Femur (tissue), 1 donor: ENCODE measurements around the gene PRLR.
A peak's percentile ranks its signal among the peaks of the same experiment; 100 is the strongest.

Experiments used
- DNase-seq: peaks from one replicate; pipeline ENCODE4 v3.0.0-alpha.2; 2017

Gene PRLR

DNA sequence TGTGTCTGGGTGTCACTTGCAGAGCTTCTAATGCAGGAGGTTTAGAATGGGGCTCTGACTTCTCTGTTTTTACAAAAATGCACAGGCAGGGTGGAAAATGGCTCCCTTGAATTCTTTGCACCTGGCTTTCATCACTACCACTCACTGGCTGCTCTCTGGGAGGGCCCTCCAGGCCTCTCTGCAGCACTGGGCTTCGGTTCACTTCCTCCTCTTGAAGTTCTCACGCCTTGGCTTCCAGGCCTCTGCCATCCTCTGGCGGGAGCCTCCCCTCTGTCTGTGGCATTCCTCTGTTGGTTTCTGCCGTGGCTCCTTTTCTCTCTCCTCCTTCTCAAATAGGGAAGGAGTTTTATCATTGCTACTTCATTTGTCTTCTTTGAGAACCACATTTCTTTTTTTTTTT is 2.8 kb upstream of the PRLR start:
- DNase-seq, result no peak

- no peak for DNase-seq
These were observed 1.8 kb upstream of the PRLR start for GRCh38 chr5:35232124-35232523.

DNA sequence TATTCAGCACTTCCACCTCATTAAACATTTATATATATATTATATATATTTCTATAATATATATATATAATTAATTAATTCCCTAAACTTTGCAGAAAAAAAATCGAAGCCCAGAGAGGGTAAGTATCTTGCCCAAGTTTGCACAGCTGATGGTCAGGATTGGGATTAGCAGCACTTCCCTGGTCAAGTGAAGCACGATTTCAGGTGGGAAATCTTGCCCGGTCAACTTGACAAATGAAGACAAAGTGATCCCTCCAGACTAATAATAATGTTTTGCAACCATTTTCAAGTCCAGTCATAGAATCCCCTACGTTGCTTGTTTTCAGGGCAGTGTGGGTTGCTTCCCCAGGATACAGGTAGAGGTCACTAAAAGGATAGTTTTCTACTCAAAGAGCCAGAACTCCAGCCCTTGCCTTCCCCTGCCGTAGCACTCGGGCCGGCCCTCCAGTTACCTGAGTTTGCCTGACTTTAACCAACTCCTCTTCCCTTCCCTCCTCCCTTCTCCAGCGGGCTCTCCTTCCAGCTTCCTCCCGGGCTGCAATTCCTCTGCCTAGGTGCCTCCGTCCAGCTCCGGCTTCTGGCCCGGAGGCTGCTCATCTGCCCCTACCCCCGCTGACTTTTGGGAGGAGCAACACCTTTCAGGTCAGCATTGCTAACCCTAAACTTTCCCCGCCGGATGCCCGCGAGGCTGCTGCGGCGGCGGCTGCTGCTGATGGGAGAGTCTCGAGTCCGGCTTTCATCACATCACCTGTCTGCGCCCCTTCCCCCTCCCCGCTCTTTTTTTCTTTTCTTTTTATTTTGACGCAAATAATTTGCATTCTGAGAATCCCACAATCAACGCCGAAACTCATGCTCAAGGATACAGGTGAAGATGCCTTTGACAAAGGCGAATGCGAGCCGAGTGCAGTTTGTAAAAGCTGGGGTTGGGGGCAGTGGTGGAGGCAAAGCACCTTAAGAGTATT is 930 bp downstream of the PRLR start:
- no peak for DNase-seq

GRCh38 chr5:35228310-35228709 is 2.0 kb downstream of the PRLR start:
- DNase-seq, result no peak

DNA sequence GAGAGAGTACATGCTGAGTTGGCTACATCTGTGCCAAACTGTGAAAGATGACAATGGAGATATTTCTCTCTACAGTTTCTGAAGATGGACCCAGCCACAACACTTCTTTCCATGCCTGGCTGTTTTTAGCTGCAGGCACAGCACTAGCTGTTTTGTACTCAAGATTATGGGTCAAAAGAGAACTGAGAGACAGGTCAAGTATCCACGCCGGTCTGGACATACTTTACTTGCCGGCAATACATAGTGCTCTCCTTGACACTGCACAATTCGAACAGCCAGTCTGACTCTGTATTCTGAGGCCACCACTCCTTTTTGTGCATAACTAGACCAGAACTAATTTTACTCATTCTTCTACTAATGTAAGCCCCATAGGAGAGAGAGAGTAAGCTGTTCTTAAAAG is 2.6 kb downstream of the PRLR start:
- no peak for DNase-seq

- no peak for DNase-seq
These were observed 6.4 kb downstream of the PRLR start for GRCh38 chr5:35223787-35224395.

DNA sequence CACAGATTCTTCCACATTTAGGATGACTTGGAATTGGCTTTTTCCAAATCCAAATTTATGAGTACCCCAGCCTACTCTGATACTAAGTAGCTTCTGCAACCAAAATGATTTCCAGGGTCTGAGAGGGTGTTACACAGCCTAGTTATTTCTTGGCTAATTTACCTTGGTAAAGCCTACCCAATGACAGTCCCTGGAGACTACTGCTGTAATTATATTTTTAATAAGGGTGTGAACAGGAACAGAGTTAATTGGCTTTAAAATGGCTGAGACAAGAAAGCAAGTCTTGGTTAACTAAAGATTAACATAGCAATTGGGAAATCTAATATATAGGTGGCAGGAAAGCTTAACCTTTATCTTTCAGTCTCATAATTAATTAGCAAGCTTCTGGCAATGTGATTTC is 9.3 kb downstream of the PRLR start:
- no peak for DNase-seq

DNA sequence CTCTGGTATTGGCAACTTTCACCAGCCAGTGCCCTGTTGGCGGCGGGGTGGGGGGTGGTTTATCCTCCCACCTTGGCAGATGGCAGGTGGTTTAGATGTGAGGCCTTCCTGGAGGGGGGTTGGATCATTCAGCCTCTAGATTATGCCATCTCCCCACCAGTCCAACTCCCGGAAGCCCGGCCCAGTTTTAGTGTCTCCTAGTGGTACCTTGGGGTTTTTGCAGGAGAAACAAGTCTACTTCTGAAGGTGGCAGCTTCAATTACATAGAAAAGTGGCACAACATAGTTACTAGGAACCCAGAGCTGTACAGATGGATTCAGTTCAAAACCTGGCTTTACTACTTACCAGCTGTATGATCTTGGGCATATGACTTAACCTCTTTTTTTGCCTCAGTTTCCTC is 11.3 kb downstream of the PRLR start:
- no peak for DNase-seq

DNA sequence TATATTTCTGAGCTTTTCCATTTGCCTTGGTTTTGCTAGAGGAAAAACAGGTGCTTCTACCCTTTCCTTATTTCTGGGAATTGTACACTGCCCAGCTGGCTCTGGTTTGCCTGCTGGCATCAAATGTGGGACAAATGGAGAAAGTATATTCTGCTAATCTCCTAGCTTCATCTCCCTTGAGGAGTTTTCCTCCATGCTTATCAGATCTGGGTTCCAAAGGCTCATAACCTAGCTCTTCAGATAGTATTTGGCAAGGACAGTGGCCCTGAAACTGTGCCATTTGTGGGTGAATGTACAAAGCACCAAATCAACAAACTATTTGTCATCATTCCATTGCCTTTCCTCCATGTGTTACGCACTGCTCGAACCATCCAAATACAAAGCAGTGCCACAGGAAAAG is 16.2 kb downstream of the PRLR start:
- DNase-seq, result no peak

DNA sequence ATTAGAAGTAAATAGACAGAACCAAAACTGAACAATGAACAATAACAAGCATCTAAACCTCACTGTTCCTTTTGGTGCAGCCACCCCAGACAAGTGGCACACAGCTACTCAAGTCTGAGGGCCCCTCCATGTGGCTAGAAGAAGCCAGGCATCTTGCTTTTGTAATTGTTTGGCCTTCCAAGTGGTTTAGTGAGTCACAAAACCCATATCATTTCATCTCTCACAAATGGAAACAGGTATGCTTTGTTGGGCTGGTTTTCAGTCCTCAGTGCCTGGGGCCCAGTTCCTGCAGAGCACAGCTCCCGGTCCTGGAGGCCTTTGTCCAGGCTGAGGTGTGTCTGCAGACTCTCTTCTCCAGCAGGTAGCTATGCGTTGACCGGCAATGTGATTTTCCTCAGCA is 16.7 kb downstream of the PRLR start:
- no peak for DNase-seq

DNA sequence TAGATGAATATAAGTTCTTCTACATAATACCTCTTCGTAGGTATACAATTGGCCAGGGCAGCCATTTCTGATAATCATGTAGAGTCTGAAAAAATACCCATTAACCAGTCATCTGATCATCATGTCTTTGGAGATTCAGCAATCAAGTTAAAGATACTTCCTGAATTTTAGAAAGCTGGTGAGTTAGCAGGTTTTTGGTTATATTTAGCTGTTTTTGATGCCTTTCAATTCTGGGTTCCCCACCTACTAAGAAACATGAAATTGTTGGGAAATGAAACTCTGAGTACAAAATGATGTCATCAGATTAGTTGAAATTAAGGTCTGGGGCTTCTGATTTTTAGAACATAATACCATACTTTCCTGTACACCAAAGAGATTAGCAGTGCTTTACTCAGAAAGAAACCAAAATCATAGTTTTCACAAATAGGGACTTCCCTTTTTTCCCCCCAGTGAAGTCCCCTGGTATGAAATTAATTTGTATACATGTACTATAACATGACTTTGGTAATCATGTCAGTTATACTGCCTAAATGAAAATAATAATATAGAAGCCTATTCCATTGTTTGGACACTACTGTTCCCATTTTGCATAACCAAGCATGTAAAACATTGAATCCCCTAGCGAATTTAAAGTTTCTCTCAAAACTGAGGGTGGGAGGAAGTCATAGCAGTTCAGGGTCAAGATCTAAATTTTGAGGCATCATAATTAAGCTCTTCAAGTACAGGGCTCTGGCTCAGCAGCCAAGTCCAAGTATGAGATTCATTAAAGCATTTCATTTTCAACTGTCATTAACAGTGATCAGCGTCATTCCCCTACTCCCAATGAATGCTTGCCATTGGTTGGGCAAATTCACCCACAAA is 17.9 kb downstream of the PRLR start:
- no peak for DNase-seq

GRCh38 chr5:35209862-35210261 is 20.4 kb downstream of the PRLR start:
- no peak for DNase-seq

- DNase-seq, result no peak
These were observed 24.7 kb downstream of the PRLR start for GRCh38 chr5:35205606-35206005.

DNA sequence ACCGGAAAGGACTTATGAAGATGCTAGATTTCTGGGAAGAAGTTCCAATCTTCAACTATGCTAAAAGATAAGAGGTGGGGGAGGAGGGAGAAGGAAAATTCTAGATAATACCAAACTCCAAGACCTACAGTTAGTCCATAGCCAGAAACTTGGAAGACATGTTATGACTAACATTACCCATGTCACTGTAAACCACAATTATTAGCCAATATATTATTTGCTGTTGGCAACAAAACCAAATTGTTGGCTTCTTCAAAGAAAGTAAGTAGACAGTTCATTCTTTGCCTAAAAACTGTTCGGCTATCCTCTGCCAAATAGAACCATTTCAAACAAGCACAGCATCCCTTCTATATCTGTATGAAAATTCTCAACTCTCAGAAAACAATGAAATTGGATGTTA is 25.1 kb downstream of the PRLR start:
- no peak for DNase-seq

GRCh38 chr5:35203403-35203802 is 26.9 kb downstream of the PRLR start:
- DNase-seq, result no peak

DNA sequence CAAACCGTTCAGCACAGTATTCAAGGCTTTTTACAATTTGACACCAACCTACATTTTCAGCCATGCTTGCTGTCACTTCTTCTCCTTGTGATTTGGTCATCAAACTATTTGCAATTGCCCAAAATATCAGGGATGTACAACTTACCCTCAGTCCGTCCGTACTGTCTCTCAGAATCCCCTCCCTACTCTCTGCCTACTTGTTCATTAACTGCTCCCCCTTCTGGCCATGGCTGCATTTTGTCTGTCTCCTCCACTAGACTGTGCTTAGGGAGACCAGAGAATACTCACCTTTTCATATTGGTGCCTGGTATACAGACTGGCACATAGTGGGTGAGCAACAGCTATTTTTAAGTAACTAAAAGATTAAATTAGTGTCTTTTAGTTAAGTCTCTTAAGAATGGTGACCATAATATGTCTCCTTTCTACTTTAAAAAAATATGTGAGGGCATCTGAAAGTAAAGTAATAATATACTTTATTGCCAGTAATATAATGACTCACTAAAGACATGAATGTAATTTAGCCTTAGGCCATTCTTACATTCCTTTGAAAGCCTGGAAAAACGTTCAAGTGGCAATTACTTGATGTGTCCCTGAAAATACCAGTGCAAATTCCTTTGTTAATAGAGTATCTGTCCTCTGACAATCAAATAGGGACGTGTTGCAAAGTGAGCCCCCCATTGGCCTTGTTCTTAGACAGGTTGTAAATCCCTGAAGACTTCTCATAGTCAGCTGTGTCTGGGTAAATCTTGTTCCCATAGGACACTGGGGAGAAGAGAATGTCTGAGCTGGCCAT is 27.8 kb downstream of the PRLR start:
- peak; percentile 34 for DNase-seq

- no peak for DNase-seq
These were observed 29.0 kb downstream of the PRLR start for GRCh38 chr5:35201291-35201690.

DNA sequence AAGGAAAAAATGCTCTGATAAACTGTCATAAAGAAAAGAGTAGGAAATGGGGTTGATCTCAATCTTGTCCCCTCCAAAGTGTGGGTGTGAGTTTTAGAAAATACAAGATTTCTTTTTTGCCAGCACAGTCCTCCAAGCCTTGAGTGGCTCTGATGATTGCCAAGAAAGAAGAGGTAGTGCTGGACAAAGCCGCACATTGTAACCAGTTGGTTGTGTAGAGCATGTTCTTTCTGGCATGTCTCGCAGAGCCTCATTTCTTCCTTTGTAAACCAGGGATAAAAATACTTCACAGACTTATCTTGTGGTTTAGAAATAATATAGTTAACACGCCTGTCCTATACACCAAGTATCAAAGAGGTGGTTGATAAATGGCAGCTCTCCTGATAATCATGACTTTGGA is 30.4 kb downstream of the PRLR start:
- no peak for DNase-seq

- DNase-seq, result peak; percentile 35
These were observed 31.6 kb downstream of the PRLR start for GRCh38 chr5:35198686-35199085.

GRCh38 chr5:35198075-35198474 is 32.2 kb downstream of the PRLR start:
- peak; percentile 64 for DNase-seq

DNA sequence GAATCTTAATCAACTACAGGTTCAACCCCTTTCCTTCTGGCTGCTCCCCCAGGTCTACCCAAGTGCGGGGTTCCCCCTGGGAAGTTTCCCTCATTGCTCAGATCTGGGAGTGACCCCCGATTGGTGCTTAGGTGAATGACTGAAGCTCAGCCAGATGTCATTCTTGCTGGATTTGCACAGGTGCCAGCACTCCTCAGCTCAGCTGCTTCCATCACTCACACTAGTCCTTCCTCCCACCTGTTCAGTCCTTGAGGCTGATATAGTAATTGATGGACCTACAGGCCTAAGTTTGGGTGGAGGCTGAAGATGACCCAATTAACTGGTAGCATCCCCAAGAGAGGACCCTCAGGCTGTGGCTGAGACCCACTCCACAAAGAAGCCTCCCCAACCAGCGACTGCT is 32.9 kb downstream of the PRLR start:
- DNase-seq, result no peak

DNA sequence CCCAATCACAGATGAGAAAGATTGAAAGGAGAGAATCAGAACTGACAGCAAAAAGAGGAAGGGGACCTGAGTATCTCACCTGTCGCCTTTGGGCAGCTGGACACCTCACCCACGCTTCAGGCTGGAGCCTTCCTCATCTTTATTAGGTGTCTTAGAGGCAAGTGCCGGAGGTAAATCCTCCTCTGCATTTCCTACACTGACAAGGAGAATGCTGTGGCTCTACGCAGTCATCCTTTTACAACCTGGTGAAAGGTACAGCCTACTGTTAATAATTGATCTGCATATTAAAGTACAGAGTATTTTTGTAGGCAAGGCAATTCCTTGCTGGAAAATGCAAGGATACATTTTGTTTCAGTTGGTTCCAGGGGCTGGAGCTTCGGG is 34.8 kb downstream of the PRLR start:
- DNase-seq, result no peak
